ENCODE results near the gene DARS1. TPM values are rescaled to one million over a fixed set of nuclear protein-coding genes. Genes with fewer than 3 reads are reported as not detected.
"Not testable (repeated sequence)": the region's sequence is repeated elsewhere in the genome, so short reads cannot be mapped to it uniquely, and the experiment has no call there.

Gene DARS1
- total and polyA plus RNA-seq, 2 experiments from 2014 or later = 67.0 to 69.5 TPM

DNA sequence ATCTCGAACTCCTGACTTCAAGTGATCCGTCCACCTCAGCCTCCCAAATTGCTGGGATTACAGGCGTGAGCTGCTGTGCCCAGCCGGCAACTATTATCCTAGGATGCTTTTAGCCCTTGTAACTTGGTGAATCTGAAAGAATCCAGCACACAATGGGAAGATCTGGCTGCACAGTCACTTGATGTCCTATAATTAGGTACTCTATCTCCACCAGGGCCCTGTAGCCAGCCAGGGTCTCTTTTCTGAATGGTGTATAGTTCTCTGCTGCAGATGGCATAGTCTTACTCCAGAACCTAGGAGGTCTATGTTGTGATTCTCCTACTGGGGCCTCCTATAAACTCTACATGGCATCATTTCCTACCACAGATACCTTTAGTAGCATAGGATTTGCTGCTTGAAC is 95.3 kb downstream of the DARS1 start:
- TF ChIP-seq EZH2phosphoT487 (IDR thresholded peaks at IDR 0.05; ENCODE audit: low read depth, severe bottlenecking, unreplicated experiment) = no peak
- TF ChIP-seq EZH2 (IDR thresholded peaks at IDR 0.05; ENCODE audit: borderline replicate concordance) = no peak
- TF ChIP-seq, protein P1, sequence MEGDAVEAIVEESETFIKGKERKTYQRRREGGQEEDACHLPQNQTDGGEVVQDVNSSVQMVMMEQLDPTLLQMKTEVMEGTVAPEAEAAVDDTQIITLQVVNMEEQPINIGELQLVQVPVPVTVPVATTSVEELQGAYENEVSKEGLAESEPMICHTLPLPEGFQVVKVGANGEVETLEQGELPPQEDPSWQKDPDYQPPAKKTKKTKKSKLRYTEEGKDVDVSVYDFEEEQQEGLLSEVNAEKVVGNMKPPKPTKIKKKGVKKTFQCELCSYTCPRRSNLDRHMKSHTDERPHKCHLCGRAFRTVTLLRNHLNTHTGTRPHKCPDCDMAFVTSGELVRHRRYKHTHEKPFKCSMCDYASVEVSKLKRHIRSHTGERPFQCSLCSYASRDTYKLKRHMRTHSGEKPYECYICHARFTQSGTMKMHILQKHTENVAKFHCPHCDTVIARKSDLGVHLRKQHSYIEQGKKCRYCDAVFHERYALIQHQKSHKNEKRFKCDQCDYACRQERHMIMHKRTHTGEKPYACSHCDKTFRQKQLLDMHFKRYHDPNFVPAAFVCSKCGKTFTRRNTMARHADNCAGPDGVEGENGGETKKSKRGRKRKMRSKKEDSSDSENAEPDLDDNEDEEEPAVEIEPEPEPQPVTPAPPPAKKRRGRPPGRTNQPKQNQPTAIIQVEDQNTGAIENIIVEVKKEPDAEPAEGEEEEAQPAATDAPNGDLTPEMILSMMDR (IDR thresholded peaks at IDR 0.05; ENCODE audit: poor library complexity) = no peak
- no peaks in the 10 kb centered on the region for H3K9me3 ChIP-seq (ENCODE audit: low read depth)
- H4K20me1 ChIP-seq (ENCODE audit: insufficient read depth, poor library complexity, severe bottlenecking) = no peaks in the 10 kb centered on the region
- H3K36me3 ChIP-seq (replicated peaks; ENCODE audit: insufficient read depth, low read depth) = no peaks in the 10 kb centered on the region
- no peak overlapping the region for H3K4me3 ChIP-seq
- no peak overlapping the region for H3K27ac ChIP-seq
- no peaks in the 10 kb centered on the region for H3K4me1 ChIP-seq (ENCODE audit: insufficient read depth)
- no peak overlapping the region for H2AFZ ChIP-seq
- no peaks in the 10 kb centered on the region for H3K9me2 ChIP-seq (replicated peaks; ENCODE audit: insufficient read depth)
- H3K79me2 ChIP-seq = no peaks in the 10 kb centered on the region
- no peak overlapping the region for H3K4me2 ChIP-seq
- WGBS (ENCODE audit: low lambda C conversion rate, missing lambda C conversion rate) = 82% methylated on average over 4 of the region's 4 CpGs
- DNase-seq (ENCODE audit: low spot score) = no peak
- H3K27me3 ChIP-seq = no peaks in the 10 kb centered on the region

DNA sequence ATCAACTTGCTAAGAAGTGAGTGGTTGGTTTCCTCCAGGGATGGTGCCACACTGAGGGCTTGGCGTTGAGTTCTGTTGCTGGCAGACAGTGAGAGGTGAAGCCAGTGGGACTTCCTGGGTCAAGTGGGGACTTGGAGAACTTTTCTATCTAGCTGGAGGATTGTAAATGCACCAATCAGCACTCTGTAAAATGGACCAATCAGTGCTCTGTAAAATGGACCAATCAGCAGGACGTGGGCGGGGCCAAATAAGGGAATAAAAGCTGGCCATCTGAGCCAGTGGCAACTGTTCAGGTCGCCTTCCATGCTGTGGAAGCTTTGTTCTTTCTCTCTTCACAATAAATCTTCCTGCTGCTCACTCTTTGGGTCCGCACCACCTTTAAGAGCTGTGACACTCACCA is 96.8 kb downstream of the DARS1 start:
- DNase-seq (ENCODE audit: low spot score) = not testable (repeated sequence)
- 89% methylated on average over 5 of the region's 5 CpGs for WGBS (ENCODE audit: low lambda C conversion rate, missing lambda C conversion rate)

DNA sequence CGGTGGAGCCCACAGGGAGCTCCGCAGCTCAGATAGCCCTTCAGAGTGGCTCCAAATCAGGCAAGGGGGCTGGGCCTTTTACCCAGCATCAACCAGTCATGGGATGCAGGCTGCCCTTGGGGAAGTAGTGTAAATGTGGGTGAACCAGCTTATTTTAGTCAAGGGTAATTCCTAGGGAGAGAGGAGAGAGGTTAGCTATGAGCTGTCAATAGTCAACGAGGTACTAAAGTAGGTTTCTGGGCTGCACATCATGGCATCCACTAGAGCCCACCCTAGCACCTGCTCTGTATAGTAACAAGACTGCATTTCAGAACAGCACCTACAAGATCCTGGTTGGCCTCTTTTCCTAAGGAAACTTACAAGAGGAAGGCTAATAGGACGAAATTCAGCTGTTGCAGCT is 99.7 kb downstream of the DARS1 start:
- Histone ChIP-seq H3K4me1 (ENCODE audit: insufficient read depth) (no peaks in the 10 kb centered on the region), H3K4me2 (no peak overlapping the region), H3K4me3 (no peak overlapping the region), H2AFZ (no peak overlapping the region), H3K9me2 (replicated peaks; ENCODE audit: insufficient read depth) (no peaks in the 10 kb centered on the region), H3K36me3 (replicated peaks; ENCODE audit: insufficient read depth, low read depth) (no peaks in the 10 kb centered on the region), H3K79me2 (no peaks in the 10 kb centered on the region), H3K27me3 (no peaks in the 10 kb centered on the region), H3K9me3 (ENCODE audit: low read depth) (no peaks in the 10 kb centered on the region), H4K20me1 (ENCODE audit: insufficient read depth, poor library complexity, severe bottlenecking) (no peaks in the 10 kb centered on the region), H3K27ac (no peak overlapping the region)
- no peak for DNase-seq (ENCODE audit: low spot score)
- WGBS (ENCODE audit: low lambda C conversion rate, missing lambda C conversion rate) = 88% methylated on average over 4 of the region's 4 CpGs
- TF ChIP-seq, protein P1 (IDR thresholded peaks at IDR 0.05; ENCODE audit: poor library complexity) = no peak
- no peak for TF ChIP-seq EZH2phosphoT487 (IDR thresholded peaks at IDR 0.05; ENCODE audit: low read depth, severe bottlenecking, unreplicated experiment)
- no peak for TF ChIP-seq EZH2 (IDR thresholded peaks at IDR 0.05; ENCODE audit: borderline replicate concordance)

More for the DNA sequence above, 96.8 kb downstream of the DARS1 start:
- H3K27me3 ChIP-seq; H2AFZ ChIP-seq; H3K4me2 ChIP-seq; H3K36me3 ChIP-seq (replicated peaks; ENCODE audit: insufficient read depth, low read depth); H3K4me1 ChIP-seq (ENCODE audit: insufficient read depth); H3K27ac ChIP-seq; H4K20me1 ChIP-seq (ENCODE audit: insufficient read depth, poor library complexity, severe bottlenecking); H3K9me3 ChIP-seq (ENCODE audit: low read depth); H3K79me2 ChIP-seq; H3K9me2 ChIP-seq (replicated peaks; ENCODE audit: insufficient read depth); H3K4me3 ChIP-seq: not testable (repeated sequence)

DNA sequence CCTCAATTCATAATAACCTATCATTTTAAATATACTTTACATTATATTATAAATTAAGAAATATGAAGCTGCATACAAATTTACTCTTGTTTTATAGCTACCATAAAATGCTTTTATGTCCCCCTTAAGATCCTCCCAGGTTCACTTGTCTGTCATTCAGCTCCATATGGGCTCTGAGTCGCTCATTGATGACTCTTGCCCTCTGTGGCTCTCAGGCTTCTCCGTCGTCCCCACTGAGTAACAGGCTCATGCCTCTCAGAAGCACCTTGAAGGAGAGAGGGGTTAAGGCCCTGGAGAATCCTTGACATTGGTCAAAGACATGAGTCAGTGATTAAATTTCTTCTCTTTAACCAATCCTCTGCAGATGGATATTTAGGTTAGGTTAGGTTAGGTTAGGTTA is 103.0 kb downstream of the DARS1 start:
- H3K79me2 ChIP-seq = no peaks in the 10 kb centered on the region
- H3K36me3 ChIP-seq (replicated peaks; ENCODE audit: insufficient read depth, low read depth) = no peaks in the 10 kb centered on the region
- H3K9me2 ChIP-seq (replicated peaks; ENCODE audit: insufficient read depth) = no peaks in the 10 kb centered on the region
- DNase-seq (ENCODE audit: low spot score) = no peak
- WGBS (ENCODE audit: low lambda C conversion rate, missing lambda C conversion rate) = 54% methylated on average over 3 of the region's 3 CpGs
- H3K4me3 ChIP-seq = no peak overlapping the region
- no peak overlapping the region for H3K4me2 ChIP-seq
- no peak overlapping the region for H2AFZ ChIP-seq
- no peak for TF ChIP-seq EZH2 (IDR thresholded peaks at IDR 0.05; ENCODE audit: borderline replicate concordance)
- TF ChIP-seq, protein P1 (IDR thresholded peaks at IDR 0.05; ENCODE audit: poor library complexity) = no peak
- no peak for TF ChIP-seq EZH2phosphoT487 (IDR thresholded peaks at IDR 0.05; ENCODE audit: low read depth, severe bottlenecking, unreplicated experiment)
- H3K27ac ChIP-seq = no peak overlapping the region
- H3K27me3 ChIP-seq = no peaks in the 10 kb centered on the region
- no peaks in the 10 kb centered on the region for H4K20me1 ChIP-seq (ENCODE audit: insufficient read depth, poor library complexity, severe bottlenecking)
- no peaks in the 10 kb centered on the region for H3K4me1 ChIP-seq (ENCODE audit: insufficient read depth)
- no peaks in the 10 kb centered on the region for H3K9me3 ChIP-seq (ENCODE audit: low read depth)

GRCh38 chr2:135876770-135877169 is 108.7 kb downstream of the DARS1 start:
- Histone ChIP-seq H3K79me2 (peaks cover 22% of the 10 kb centered on the region), H2AFZ (peak overlapping the region; percentile 59), H3K4me2 (peak overlapping the region; percentile 72)
- H3K9me3 ChIP-seq (ENCODE audit: low read depth); H3K27me3 ChIP-seq; DNase-seq (ENCODE audit: low spot score); H4K20me1 ChIP-seq (ENCODE audit: insufficient read depth, poor library complexity, severe bottlenecking); H3K36me3 ChIP-seq (replicated peaks; ENCODE audit: insufficient read depth, low read depth); H3K4me1 ChIP-seq (ENCODE audit: insufficient read depth); H3K27ac ChIP-seq; H3K9me2 ChIP-seq (replicated peaks; ENCODE audit: insufficient read depth); H3K4me3 ChIP-seq: not testable (repeated sequence)
- WGBS (ENCODE audit: low lambda C conversion rate, missing lambda C conversion rate) = 89% methylated on average over 15 of the region's 15 CpGs
